Measurements from ENCODE around the gene IGSF21. TPM values are rescaled to one million over a fixed set of nuclear protein-coding genes. Genes with fewer than 3 reads are reported as not detected.

The IGSF21 gene
- total and polyA plus RNA-seq, 2 donors (not counting 1 experiment from before 2014, with no cell fraction given), result not detected

DNA sequence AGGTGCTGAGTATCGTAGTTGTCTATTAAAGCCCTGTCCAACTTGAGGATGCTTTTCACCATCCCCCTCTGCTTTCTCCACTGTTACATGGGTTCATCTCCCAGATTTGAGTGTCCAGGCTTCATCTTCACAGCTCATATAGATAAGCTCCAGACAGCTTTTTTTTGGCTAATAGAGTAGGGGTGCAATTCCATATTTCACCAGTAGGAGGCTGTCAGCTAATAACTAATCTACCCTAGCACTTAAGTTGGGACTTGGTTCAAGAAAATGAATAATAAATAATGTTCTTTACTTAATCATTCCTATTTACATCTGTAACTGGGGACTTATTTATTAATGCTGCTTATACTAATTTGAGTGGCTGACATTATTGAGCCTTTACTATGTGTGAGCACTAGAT lies 124.5 kb downstream of the IGSF21 start:
- H2AFZ ChIP-seq (ENCODE audit: insufficient read depth, low read depth, low read length, poor library complexity, severe bottlenecking), result no peak overlapping the region
- WGBS (ENCODE audit: insufficient coverage), result no CpG with 5 or more reads among the region's 1 CpG
- no peak overlapping the region for H3K27ac Mint-ChIP-seq
- H3K36me3 ChIP-seq (replicated peaks in 1 of 2; ENCODE audit: control extremely low read depth in 1 of 2, control insufficient read depth in 1 of 2, extremely low read depth in 1 of 2, insufficient read depth in 2 of 2, low read length in 1 of 2), result no peaks in the 10 kb centered on the region
- H3K9me3 Mint-ChIP-seq (ENCODE audit: insufficient read depth), result peaks cover 5% of the 10 kb centered on the region
- ChIA-PET CTCF (interaction anchor here (0.7 kb wide), 1 partner anchor 11 kb away, joined by 3 read pairs; no protein-coding TSS in a partner anchor), POLR2A (no interaction called here)
- H3K4me3 ChIP-seq (ENCODE audit: control extremely low read depth in 1 of 5, extremely low read depth in 1 of 5, insufficient read depth in 1 of 5, low read depth in 2 of 5, low read length in 4 of 5), result no peak overlapping the region
- no peaks in the 10 kb centered on the region for H3K4me1 ChIP-seq (ENCODE audit: control insufficient read depth in 2 of 2, insufficient read depth in 2 of 2, low read length in 2 of 2)
- ATAC-seq (ENCODE audit: low read depth), result no peak
- H4K20me1 ChIP-seq (ENCODE audit: control insufficient read depth, insufficient read depth, low read length, poor library complexity, severe bottlenecking), result no peaks in the 10 kb centered on the region
- H3K27ac ChIP-seq (ENCODE audit: low read length in 2 of 2), result no peak overlapping the region
- TF ChIP-seq, protein P1, sequence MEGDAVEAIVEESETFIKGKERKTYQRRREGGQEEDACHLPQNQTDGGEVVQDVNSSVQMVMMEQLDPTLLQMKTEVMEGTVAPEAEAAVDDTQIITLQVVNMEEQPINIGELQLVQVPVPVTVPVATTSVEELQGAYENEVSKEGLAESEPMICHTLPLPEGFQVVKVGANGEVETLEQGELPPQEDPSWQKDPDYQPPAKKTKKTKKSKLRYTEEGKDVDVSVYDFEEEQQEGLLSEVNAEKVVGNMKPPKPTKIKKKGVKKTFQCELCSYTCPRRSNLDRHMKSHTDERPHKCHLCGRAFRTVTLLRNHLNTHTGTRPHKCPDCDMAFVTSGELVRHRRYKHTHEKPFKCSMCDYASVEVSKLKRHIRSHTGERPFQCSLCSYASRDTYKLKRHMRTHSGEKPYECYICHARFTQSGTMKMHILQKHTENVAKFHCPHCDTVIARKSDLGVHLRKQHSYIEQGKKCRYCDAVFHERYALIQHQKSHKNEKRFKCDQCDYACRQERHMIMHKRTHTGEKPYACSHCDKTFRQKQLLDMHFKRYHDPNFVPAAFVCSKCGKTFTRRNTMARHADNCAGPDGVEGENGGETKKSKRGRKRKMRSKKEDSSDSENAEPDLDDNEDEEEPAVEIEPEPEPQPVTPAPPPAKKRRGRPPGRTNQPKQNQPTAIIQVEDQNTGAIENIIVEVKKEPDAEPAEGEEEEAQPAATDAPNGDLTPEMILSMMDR (IDR thresholded peaks at IDR 0.05), result peak; percentile 28
- no peak for TF ChIP-seq EZH2 (IDR thresholded peaks at IDR 0.05; ENCODE audit: borderline replicate concordance, insufficient read depth, low read depth, low read length, poor library complexity, severe bottlenecking)
- no peak for DNase-seq
- intact Hi-C loops (cut with micrococcal nuclease), result no loop called here
- no peak overlapping the region for H3K9ac ChIP-seq (ENCODE audit: low read length)
- no peaks in the 10 kb centered on the region for H3K4me1 Mint-ChIP-seq
- peaks cover 10% of the 10 kb centered on the region for H3K27me3 Mint-ChIP-seq
- H3K79me2 ChIP-seq (ENCODE audit: control insufficient read depth, insufficient read depth, low read length), result no peaks in the 10 kb centered on the region
- no peak overlapping the region for H3K4me3 Mint-ChIP-seq
- H3K9me3 ChIP-seq (ENCODE audit: control extremely low read depth in 1 of 3, control insufficient read depth in 2 of 3, insufficient read depth in 1 of 3, low read length in 2 of 3), result peaks cover 0 to 19% (median 14%) of the 10 kb centered on the region in 3 donors
- H3K27me3 ChIP-seq (replicated peaks in 1 of 4; ENCODE audit: control extremely low read depth in 1 of 4, control insufficient read depth in 3 of 4, insufficient read depth in 4 of 4, low read length in 3 of 4), result peaks cover 0 to 14% (median 0%) of the 10 kb centered on the region in 4 experiments
- H3K4me2 ChIP-seq (replicated peaks; ENCODE audit: low read depth, low read length, poor library complexity, severe bottlenecking), result no peak overlapping the region

DNA sequence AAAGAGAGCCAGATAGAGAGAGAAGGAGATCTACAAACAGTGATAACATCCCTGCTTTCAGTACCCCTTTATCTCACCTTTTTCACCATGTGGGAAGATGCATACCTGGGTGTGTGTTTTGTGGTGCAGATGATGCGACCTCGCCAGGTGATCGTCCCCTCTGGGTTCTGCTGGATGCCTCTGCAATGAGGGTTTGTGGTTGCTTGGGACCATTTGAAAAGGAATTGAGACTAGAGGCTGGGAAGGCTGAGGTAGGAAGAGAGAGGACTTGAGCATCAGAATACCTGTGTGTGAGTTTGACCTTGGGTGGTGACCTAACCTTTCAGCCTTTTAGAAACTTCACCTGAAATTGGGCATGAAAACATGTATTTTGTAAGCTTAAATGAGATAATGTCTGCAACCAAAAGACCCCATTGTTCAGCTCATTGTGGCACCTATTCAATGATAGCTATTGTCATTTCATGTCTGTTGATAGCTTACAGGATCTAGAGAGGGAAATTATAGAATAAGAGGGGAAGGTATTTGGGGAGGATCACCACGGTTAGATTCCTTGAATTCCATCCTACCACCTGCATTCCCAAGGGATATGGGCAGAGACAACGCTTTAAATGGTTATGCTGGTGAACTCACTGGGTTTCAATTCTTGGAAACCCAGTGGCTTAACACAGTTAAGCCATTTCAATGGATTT lies 125.7 kb downstream of the IGSF21 start:
- Histone ChIP-seq H3K4me1 (ENCODE audit: control insufficient read depth in 2 of 2, insufficient read depth in 2 of 2, low read length in 2 of 2) (no peaks in the 10 kb centered on the region), H3K4me3 (ENCODE audit: control extremely low read depth in 1 of 5, extremely low read depth in 1 of 5, insufficient read depth in 1 of 5, low read depth in 2 of 5, low read length in 4 of 5) (no peak overlapping the region), H2AFZ (ENCODE audit: insufficient read depth, low read depth, low read length, poor library complexity, severe bottlenecking) (no peak overlapping the region), H3K27ac (ENCODE audit: low read length in 2 of 2) (no peak overlapping the region), H3K9ac (ENCODE audit: low read length) (no peak overlapping the region), H3K9me3 (ENCODE audit: control extremely low read depth in 1 of 3, control insufficient read depth in 2 of 3, insufficient read depth in 1 of 3, low read length in 2 of 3) (peaks cover 0 to 19% (median 14%) of the 10 kb centered on the region in 3 donors), H3K36me3 (replicated peaks in 1 of 2; ENCODE audit: control extremely low read depth in 1 of 2, control insufficient read depth in 1 of 2, extremely low read depth in 1 of 2, insufficient read depth in 2 of 2, low read length in 1 of 2) (no peaks in the 10 kb centered on the region), H3K4me2 (replicated peaks; ENCODE audit: low read depth, low read length, poor library complexity, severe bottlenecking) (no peak overlapping the region), H3K27me3 (replicated peaks in 1 of 4; ENCODE audit: control extremely low read depth in 1 of 4, control insufficient read depth in 3 of 4, insufficient read depth in 4 of 4, low read length in 3 of 4) (peaks cover 0 to 14% (median 0%) of the 10 kb centered on the region in 4 experiments), H3K79me2 (ENCODE audit: control insufficient read depth, insufficient read depth, low read length) (no peaks in the 10 kb centered on the region), H4K20me1 (ENCODE audit: control insufficient read depth, insufficient read depth, low read length, poor library complexity, severe bottlenecking) (no peaks in the 10 kb centered on the region)
- Mint-ChIP-seq H3K4me1 (no peaks in the 10 kb centered on the region), H3K4me3 (no peak overlapping the region), H3K27ac (no peak overlapping the region), H3K27me3 (peaks cover 15% of the 10 kb centered on the region), H3K9me3 (ENCODE audit: insufficient read depth) (peaks cover 5% of the 10 kb centered on the region)
- WGBS (ENCODE audit: insufficient coverage), result 95% methylated on average over 3 of the region's 5 CpGs
- intact Hi-C loops (cut with micrococcal nuclease), result no loop called here
- TF ChIP-seq, protein P1 (IDR thresholded peaks at IDR 0.05), result no peak
- TF ChIP-seq EZH2 (IDR thresholded peaks at IDR 0.05; ENCODE audit: borderline replicate concordance, insufficient read depth, low read depth, low read length, poor library complexity, severe bottlenecking), result no peak
- ATAC-seq (ENCODE audit: low read depth), result no peak
- CTCF ChIA-PET, result no interaction called here
- DNase-seq, result no peak
- POLR2A ChIA-PET, result no interaction called here
